Hepatocyte (in vitro differentiated cells): ENCODE data around the gene SLC4A7.

ENCODE experiments used
- CTCF ChIP-seq: fragments of 200-600 bp; sonication (generic); IDR thresholded peaks from 2 replicates; pipeline ENCODE4 v1.5.1; 2016; ENCODE audit warnings: antibody characterized with exemption, mild to moderate bottlenecking; ENCODE audit not compliant: poor library complexity
- EZH2phosphoT487 ChIP-seq: fragments of 200-600 bp; sonication (generic); IDR thresholded peaks from one replicate; pipeline ENCODE4 v1.6.1; 2018; ENCODE audit warnings: antibody characterized with exemption, mild to moderate bottlenecking, low read depth, moderate library complexity; ENCODE audit not compliant: unreplicated experiment, severe bottlenecking

- TF ChIP-seq EZH2phosphoT487, result no peak
- no peak for TF ChIP-seq CTCF
Observed at GRCh38 chr3:27486336-27486735, 2.2 kb upstream of the SLC4A7 start.
